GM12874 (cell line): ENCODE measurements around the gene TMEM45A.

ENCODE experiments used
- CTCF ChIP-seq: IDR thresholded peaks from 2 replicates; pipeline ENCODE4 v1.5.1; 2011; ENCODE audit warnings: low read depth, mild to moderate bottlenecking, control low read depth, low read length, moderate library complexity; ENCODE audit not compliant: insufficient read depth

TMEM45A gene

GRCh38 chr3:100499651-100500050, 7.2 kb downstream of the TMEM45A start:
- TF ChIP-seq CTCF = no peak

DNA sequence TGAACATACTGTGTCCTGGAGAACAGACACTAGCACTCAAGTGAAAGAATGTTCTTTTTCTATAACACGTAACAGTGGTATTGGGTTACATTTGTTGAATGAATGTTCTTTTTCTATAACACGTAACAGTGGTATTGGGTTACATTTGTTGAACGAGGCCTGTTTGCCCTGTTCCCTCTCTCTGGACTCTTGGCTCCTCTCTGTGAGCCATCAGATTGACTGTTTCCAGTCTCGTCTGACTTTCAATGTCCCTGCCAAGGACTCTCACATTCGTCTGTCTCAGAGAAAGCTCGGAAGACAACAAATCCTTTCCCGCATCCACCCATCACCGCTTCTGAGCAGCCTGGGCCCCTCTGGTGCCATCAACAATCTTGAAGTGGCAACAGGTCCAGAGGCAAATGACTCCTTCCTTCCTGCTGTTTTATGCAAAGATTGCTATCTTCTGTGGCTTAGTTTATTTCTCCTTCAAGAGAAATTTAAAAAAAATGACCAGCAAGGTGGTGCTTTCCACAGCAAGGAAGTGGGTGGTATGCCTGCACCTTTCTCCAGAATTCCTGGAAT, 8.0 kb downstream of the TMEM45A start:
- no peak for TF ChIP-seq CTCF

- no peak for TF ChIP-seq CTCF
Observed at GRCh38 chr3:100503448-100503847, 11.0 kb downstream of the TMEM45A start.

- TF ChIP-seq CTCF = no peak
Observed at GRCh38 chr3:100506355-100506754, 13.9 kb downstream of the TMEM45A start.

DNA sequence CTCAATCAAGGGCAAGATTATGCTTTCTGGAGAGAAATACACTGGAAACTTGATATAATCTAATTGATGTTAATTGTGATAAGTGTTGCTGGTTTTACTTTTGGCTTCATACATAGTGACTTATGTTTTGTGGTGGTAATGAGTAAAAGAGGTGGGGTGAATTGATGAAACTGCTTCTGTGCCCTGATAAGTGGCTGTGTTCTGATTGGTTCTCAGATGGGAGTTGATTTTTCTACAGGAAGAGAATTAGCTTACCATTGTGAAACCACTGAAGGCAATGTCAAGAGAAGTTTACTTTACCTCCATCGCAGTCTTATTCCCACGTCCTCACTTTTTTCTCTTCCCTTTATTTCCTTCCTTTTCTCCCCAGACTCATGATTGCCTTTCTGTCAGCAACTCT, 23.8 kb downstream of the TMEM45A start:
- no peak for TF ChIP-seq CTCF

DNA sequence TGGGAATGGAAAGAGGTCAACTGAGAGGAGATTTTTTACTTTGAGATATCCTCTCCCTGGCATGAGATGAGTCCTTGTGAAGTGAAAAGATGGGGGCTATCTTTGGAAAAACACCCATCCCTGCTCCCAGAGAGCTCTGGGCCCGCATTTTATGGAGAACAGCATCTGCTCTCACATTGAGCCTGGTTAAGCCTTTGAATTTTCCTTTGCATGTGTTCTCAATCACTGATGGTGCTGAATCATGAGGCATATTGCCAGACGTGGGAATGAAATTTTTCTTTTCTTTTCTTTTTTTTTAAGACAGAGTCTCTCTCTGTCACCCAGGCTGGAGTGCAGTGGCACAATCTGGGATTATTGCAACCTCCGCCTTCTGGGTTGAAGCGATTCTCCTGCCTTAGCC, 24.4 kb downstream of the TMEM45A start:
- no peak for TF ChIP-seq CTCF

DNA sequence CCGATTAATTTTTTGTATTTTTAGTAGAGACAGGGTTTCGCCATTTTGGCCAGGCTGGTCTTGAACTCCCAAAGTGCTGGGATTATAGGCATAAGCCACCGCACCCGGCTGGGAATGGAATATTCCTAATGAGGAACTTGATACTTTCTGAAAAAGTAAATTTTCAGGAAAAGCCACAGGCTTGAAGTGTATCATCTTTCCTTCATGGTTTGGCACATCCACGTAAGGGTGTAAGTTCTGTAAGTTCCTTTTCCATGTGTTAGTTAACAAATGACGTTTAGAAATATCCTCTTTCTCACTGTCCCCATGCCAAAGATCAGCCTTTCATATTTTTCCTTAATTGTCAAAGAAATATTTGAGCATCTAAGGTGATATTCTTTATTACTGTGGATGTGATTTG, 24.9 kb downstream of the TMEM45A start:
- TF ChIP-seq CTCF = no peak
